Measurements from ENCODE around the gene DLST.

The DLST gene

DNA sequence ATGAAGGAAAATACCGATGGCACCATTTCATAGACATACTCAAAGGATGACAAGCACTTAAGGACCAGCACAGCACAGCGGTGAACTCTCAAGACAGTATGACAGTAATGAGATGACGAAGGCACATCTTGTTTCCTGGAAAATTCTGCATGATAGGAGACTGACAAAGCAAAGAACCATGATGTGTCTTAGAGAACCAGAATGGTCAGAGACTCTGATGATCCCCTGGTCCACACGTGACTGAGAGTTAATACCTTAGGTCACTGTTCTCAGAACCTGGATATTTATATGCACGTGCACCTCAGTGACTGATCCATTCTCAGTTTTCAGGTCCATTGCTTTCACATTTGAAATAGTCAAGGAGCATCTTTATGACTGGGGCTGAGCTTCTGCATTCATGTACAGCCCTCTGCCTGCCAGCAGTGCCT is 41.1 kb upstream of the DLST start:
- TF ChIP-seq, protein P1, sequence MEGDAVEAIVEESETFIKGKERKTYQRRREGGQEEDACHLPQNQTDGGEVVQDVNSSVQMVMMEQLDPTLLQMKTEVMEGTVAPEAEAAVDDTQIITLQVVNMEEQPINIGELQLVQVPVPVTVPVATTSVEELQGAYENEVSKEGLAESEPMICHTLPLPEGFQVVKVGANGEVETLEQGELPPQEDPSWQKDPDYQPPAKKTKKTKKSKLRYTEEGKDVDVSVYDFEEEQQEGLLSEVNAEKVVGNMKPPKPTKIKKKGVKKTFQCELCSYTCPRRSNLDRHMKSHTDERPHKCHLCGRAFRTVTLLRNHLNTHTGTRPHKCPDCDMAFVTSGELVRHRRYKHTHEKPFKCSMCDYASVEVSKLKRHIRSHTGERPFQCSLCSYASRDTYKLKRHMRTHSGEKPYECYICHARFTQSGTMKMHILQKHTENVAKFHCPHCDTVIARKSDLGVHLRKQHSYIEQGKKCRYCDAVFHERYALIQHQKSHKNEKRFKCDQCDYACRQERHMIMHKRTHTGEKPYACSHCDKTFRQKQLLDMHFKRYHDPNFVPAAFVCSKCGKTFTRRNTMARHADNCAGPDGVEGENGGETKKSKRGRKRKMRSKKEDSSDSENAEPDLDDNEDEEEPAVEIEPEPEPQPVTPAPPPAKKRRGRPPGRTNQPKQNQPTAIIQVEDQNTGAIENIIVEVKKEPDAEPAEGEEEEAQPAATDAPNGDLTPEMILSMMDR (conservative IDR thresholded peaks at IDR 0.05; ENCODE audit: low read depth, low read length): no peak
- DNase-seq (ENCODE audit: low read depth): no peak

DNA sequence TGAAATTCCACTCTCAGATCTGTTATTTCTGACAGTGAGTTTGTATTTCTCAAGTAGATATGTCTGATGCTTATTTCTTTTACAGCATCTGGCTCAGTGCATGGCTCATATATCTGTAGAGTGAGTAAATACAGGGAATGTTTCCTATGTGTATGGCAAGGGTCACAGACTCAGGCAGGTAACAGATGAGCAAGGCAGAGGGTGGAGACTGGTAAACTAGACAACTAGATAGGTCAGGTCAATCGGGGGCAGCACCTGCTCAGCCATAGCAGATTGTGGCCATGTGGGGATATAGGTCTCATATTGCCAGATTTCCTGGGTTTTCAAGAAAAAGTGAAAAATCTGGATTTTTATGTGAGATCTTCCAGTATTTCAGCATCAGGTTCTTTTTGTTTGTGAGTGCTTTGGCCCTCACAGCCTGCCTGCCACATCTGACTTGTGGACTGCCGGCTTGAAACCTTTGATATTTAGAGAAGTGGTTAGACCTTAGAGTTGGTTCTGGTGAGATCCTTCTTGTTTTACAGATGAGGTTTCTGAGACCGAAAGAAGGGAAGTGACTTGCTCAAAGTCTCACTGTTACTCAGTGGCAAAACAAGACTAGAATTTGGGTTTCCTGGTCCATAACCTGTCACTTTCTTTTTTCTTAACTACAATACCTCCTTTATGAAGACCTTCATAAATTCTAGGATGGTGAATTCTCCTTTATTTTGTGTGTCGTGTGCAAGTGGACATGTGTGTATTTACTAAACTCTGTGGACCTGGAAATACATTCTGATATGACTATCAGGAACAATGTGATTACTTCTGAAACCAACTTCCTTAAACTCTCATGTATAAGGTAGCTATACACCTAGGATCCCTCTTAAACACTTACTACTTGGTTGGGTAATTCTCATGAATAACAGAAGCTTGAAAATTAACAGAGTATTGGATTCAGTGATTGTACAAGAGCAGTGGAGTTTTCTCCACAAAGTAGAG is 40.2 kb upstream of the DLST start:
- no peak overlapping the region for H3K4me3 ChIP-seq (ENCODE audit: low read length)
- no peak for DNase-seq (ENCODE audit: low read depth)
- TF ChIP-seq, protein P1 (conservative IDR thresholded peaks at IDR 0.05; ENCODE audit: low read depth, low read length): no peak

More for the DNA sequence above, 41.1 kb upstream of the DLST start:
- no peak overlapping the region for H3K4me3 ChIP-seq (ENCODE audit: low read length)

DNA sequence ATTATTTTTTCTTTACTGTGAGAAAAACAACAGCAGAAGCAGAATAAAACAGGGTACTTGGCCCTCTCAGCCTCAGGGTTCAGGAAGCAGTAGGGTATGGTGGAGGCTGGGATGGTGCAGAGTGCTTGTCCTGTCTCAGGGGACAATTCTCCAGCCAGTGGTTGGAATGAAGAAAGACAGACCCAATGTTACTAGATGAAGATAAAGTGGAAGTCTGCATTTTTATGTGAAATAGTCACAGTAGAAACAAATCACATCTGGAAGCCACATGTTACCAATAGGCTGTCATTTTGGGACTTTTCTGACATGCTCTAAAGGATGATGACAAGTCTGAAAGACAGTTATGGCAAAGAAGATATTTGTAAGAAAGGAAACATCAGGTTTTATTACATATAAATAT is 38.1 kb upstream of the DLST start:
- no peak overlapping the region for H3K4me3 ChIP-seq (ENCODE audit: low read length)
- DNase-seq (ENCODE audit: low read depth): no peak
- TF ChIP-seq, protein P1 (conservative IDR thresholded peaks at IDR 0.05; ENCODE audit: low read depth, low read length): no peak

DNA sequence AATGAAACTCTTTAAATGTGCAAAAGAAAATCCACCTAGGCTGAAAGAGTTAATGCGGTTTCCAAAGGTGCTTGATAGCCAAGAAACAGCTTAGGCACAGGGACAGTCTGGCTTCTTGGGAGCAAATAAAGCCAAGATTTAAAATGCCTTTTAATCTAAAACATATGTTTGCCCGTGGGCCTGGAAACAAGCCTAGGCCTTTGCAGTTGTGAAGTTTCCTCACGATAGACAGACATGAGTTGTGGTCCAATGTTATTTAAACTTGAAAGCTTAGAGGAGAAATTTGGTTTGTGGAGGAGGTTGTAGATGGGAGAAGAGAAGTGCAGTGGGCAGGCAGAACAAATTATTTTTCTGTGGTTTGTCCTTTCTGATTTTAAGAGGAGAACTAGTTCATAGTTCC is 35.5 kb upstream of the DLST start:
- no peak for DNase-seq (ENCODE audit: low read depth)
- TF ChIP-seq, protein P1 (conservative IDR thresholded peaks at IDR 0.05; ENCODE audit: low read depth, low read length): no peak

DNA sequence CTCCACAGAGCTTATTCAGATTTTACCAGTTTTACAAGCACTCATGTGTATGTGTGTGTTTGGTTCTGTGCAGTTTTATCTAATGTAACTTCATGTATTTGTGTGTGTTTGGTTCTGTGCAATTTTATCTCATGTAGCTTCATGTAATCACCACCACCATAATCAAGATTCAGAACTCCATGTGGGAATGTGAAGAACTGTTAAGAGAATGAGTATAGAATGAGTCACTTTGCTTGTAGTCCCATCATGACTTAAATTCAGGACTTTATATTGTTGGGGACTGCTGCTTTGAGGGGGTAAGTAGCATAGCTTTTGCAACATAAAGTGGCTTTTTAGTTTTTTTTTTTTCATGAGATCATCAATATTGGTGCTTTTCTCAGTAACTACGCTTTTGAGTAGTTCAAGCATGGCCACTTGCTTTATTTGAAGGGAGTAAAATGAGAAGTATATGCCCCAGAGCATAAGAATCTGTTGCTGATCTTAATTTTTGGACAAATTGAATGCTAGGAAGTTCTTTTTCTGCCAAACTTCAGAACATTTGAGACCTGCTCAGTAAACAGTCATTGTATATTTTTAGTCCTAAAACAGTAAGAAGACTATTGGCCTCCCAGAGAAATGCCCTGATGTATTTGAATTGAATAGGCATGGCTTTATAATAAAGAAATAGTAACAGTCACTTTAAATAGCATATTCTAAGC is 34.6 kb upstream of the DLST start:
- no peak overlapping the region for H3K4me3 ChIP-seq (ENCODE audit: low read length)
- TF ChIP-seq, protein P1 (conservative IDR thresholded peaks at IDR 0.05; ENCODE audit: low read depth, low read length): no peak
- DNase-seq (ENCODE audit: low read depth): no peak

More for the DNA sequence above, 35.5 kb upstream of the DLST start:
- no peak overlapping the region for H3K4me3 ChIP-seq (ENCODE audit: low read length)

DNA sequence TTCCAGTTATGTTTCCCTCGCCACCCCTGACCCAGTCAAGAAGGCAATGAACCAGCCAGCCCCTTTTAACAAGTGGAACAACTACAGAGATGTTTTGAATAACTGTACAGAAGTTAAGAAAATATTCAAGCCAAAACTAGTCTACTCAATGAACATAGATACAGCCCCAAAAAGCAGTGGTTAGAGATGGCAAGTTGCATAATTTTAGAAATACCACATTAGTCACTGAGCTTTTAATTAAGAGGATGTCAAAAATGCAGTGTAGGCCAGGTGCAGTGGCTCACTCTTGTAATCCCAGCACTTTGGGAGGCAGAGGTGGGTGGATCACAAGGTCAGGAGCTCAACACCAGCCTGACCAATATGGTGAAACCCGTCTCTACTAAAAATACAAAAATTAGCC is 32.9 kb upstream of the DLST start:
- DNase-seq (ENCODE audit: low read depth): no peak
- no peak overlapping the region for H3K4me3 ChIP-seq (ENCODE audit: low read length)
- TF ChIP-seq, protein P1 (conservative IDR thresholded peaks at IDR 0.05; ENCODE audit: low read depth, low read length): no peak
